Measurements from ENCODE around the gene VAV2. TPM values are rescaled to one million over a fixed set of nuclear protein-coding genes. Genes with fewer than 3 reads are reported as not detected.
A peak's percentile ranks its signal among the peaks of the same experiment; 100 is the strongest.

Gene VAV2
- total RNA-seq, 3 donors from 2014 or later (not counting 1 experiment from before 2014, with no cell fraction given) = 3.9 to 5.1 (median 4.8) TPM

GRCh38 chr9:133773889-133774655, 218.1 kb downstream of the VAV2 start:
- no peaks in the 10 kb centered on the region for H3K36me3 ChIP-seq (ENCODE audit: control insufficient read depth, insufficient read depth, low read length)
- intact Hi-C loops (cut with micrococcal nuclease) = no loop called here
- no peak for TF ChIP-seq CTCF (IDR thresholded peaks at IDR 0.05)
- WGBS (ENCODE audit: insufficient coverage) = 97% methylated on average over 9 of the region's 9 CpGs
- no peaks in the 10 kb centered on the region for H3K9me3 ChIP-seq (ENCODE audit: control insufficient read depth, insufficient read depth, low read length)
- no peak for ATAC-seq
- Mint-ChIP-seq H3K4me3 (no peak overlapping the region), H3K4me1 (no peaks in the 10 kb centered on the region), H3K36me3 (no peaks in the 10 kb centered on the region), H3K27me3 (ENCODE audit: low read depth in 2 of 2) (no peaks in the 10 kb centered on the region), H3K27ac (no peak overlapping the region), H3K9me3 (no peaks in the 10 kb centered on the region)
- no peak overlapping the region for H3K4me3 ChIP-seq (ENCODE audit: low read length)
- no peak for DNase-seq
- H3K4me1 ChIP-seq (ENCODE audit: control insufficient read depth, insufficient read depth, low read length) = no peaks in the 10 kb centered on the region
- no peak overlapping the region for H3K27ac ChIP-seq (ENCODE audit: low read length)
- no peaks in the 10 kb centered on the region for H3K27me3 ChIP-seq (ENCODE audit: control insufficient read depth, insufficient read depth, low read length)

GRCh38 chr9:133772581-133772980, 219.5 kb downstream of the VAV2 start:
- Histone ChIP-seq H3K9me3 (ENCODE audit: control insufficient read depth, insufficient read depth, low read length) (peaks cover 4% of the 10 kb centered on the region), H3K27me3 (ENCODE audit: control insufficient read depth, insufficient read depth, low read length) (no peaks in the 10 kb centered on the region), H3K4me3 (ENCODE audit: low read length) (no peak overlapping the region), H3K27ac (ENCODE audit: low read length) (no peak overlapping the region), H3K36me3 (ENCODE audit: control insufficient read depth, insufficient read depth, low read length) (no peaks in the 10 kb centered on the region), H3K4me1 (ENCODE audit: control insufficient read depth, insufficient read depth, low read length) (no peaks in the 10 kb centered on the region)
- no peak for TF ChIP-seq CTCF (IDR thresholded peaks at IDR 0.05)
- no peaks in the 10 kb centered on the region for H3K27me3 Mint-ChIP-seq (ENCODE audit: low read depth in 2 of 2)
- 95% methylated on average over 5 of the region's 7 CpGs for WGBS (ENCODE audit: insufficient coverage)
- no peaks in the 10 kb centered on the region for H3K9me3 Mint-ChIP-seq
- intact Hi-C loops (cut with micrococcal nuclease) = no loop called here
- DNase-seq (no peak), ATAC-seq (no peak)
- no peaks in the 10 kb centered on the region for H3K4me1 Mint-ChIP-seq
- no peaks in the 10 kb centered on the region for H3K36me3 Mint-ChIP-seq
- H3K4me3 Mint-ChIP-seq = no peak overlapping the region
- H3K27ac Mint-ChIP-seq = no peak overlapping the region

- no peaks in the 10 kb centered on the region for H3K4me1 ChIP-seq (ENCODE audit: control insufficient read depth, insufficient read depth, low read length)
- ATAC-seq = no peak
- intact Hi-C loops (cut with micrococcal nuclease) = no loop called here
- peak in 1 of 2 donors; percentile 11 for DNase-seq
- H3K4me1 Mint-ChIP-seq = no peaks in the 10 kb centered on the region
- no peak overlapping the region for H3K27ac ChIP-seq (ENCODE audit: low read length)
- no peaks in the 10 kb centered on the region for H3K36me3 Mint-ChIP-seq
- peaks cover 2 to 5% of the 10 kb centered on the region in 2 donors for H3K9me3 Mint-ChIP-seq
- H3K4me3 ChIP-seq (ENCODE audit: low read length) = no peak overlapping the region
- H3K27ac Mint-ChIP-seq = no peak overlapping the region
- H3K27me3 Mint-ChIP-seq (ENCODE audit: low read depth in 2 of 2) = no peaks in the 10 kb centered on the region
- H3K36me3 ChIP-seq (ENCODE audit: control insufficient read depth, insufficient read depth, low read length) = peaks cover 2% of the 10 kb centered on the region
- H3K9me3 ChIP-seq (ENCODE audit: control insufficient read depth, insufficient read depth, low read length) = peaks cover 7% of the 10 kb centered on the region
- H3K4me3 Mint-ChIP-seq = no peak overlapping the region
- no peaks in the 10 kb centered on the region for H3K27me3 ChIP-seq (ENCODE audit: control insufficient read depth, insufficient read depth, low read length)
- WGBS (ENCODE audit: insufficient coverage) = 87% methylated on average over 26 of the region's 26 CpGs
- TF ChIP-seq CTCF (IDR thresholded peaks at IDR 0.05) = no peak
These were observed 220.3 kb downstream of the VAV2 start for GRCh38 chr9:133771486-133772482.
